ENCODE results near the gene CETP. TPM values are rescaled to one million over a fixed set of nuclear protein-coding genes. Genes with fewer than 3 reads are reported as not detected.

Gene CETP
- total and polyA plus RNA-seq, 2 of the 13 experiments (the other 11 are each of a cell fraction or from before 2014, with no cell fraction given) = 0.31 to 9.8 TPM

DNA sequence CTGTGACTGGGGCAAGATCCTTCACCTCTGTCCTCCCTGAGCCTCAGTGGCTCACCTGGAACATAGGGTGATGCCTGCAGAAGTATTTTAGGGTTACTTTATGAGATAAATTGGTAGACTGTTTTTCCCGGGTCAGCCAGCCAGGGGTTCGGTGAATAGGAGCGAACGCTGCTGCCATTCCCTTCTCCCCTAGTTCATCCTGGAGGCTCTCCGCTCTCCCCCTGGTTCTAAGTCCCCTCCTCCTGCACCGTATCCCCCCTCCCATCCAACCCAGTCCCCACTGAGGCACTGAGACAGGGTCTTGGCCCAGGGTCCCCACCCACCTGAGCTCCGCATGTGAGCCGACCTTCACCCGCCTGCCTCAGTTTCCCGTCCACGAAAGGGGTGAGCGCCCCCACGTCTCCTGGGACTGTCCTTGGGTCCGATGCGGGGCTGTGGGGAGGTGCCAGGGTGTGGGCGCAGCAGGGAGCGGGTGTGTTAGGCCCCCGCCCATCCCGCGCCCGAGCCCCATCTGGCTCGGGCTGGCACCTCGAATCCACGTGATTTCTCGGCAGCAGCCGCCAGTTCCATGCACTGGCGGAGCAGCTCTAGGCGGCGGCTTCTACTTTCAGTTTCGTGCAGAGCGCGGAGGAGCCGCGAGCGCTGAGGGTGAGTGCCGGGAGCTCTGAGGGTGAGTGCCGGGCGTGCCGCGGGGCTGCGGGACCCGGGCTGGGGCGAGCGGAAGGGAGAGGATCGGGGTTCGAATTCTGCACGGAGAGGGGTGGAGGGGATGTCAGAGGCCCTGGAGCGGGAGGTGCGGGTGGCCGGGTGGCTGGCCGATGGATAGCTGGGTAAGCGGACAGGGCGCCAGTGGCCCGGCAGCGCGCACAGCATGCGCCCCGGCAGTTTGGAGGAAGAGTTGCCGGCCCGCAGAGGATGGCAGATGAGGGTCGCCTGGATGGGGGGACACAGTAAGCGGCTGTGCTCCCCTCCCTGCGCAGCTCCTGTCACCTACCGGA, 27.5 kb downstream of the CETP start, which contains the start of gene NLRC5 (continued):
- no peak for TF ChIP-seq THAP11 (CRISPR knock-in tag; IDR thresholded peaks at IDR 0.05)
- no peak for TF ChIP-seq ZBTB4 (CRISPR knock-in tag; IDR thresholded peaks at IDR 0.05; ENCODE audit: borderline replicate concordance)
- TF ChIP-seq, protein P1, sequence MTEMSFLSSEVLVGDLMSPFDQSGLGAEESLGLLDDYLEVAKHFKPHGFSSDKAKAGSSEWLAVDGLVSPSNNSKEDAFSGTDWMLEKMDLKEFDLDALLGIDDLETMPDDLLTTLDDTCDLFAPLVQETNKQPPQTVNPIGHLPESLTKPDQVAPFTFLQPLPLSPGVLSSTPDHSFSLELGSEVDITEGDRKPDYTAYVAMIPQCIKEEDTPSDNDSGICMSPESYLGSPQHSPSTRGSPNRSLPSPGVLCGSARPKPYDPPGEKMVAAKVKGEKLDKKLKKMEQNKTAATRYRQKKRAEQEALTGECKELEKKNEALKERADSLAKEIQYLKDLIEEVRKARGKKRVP (CRISPR knock-in tag; IDR thresholded peaks at IDR 0.05) = peak in 1 of 2 experiments; percentile 52; a peak in 1 of 4 replicates
- no peak for TF ChIP-seq ZNF207 (IDR thresholded peaks at IDR 0.05; ENCODE audit: borderline replicate concordance)
- TF ChIP-seq RFXAP (CRISPR knock-in tag; IDR thresholded peaks at IDR 0.05; ENCODE audit: borderline replicate concordance) = peak; percentile 71; the same call in 1 of the 2 replicates
- TF ChIP-seq ZBTB40 (IDR thresholded peaks at IDR 0.05) = no peak
- 0 out of 2 replicates have a peak, but pooled peaks have one; percentile 41 for TF ChIP-seq ZBTB40 (CRISPR knock-in tag; IDR thresholded peaks at IDR 0.05)
- peak; percentile 70; the same call in 1 of the 2 replicates for TF ChIP-seq ZSCAN25 (CRISPR knock-in tag; IDR thresholded peaks at IDR 0.05)
- no peak; the same call in 1 of the 2 replicates for TF ChIP-seq ZNF747 (CRISPR knock-in tag; IDR thresholded peaks at IDR 0.05; ENCODE audit: borderline replicate concordance)
- no peak for TF ChIP-seq ZNF33A (CRISPR knock-in tag; IDR thresholded peaks at IDR 0.05; ENCODE audit: borderline replicate concordance)
- 0 out of 2 replicates have a peak, but pooled peaks have one; percentile 15 for TF ChIP-seq ZNF724P (CRISPR knock-in tag; IDR thresholded peaks at IDR 0.05; ENCODE audit: borderline replicate concordance)
- no peak for TF ChIP-seq MZF1 (CRISPR knock-in tag; IDR thresholded peaks at IDR 0.05; ENCODE audit: borderline replicate concordance)
- TF ChIP-seq HCFC1 (IDR thresholded peaks at IDR 0.05; ENCODE audit: low read depth, low read length) = no peak
- peak; percentile 41 for TF ChIP-seq FOSL2 (CRISPR knock-in tag; IDR thresholded peaks at IDR 0.05)
- no peak for TF ChIP-seq GATA4 (IDR thresholded peaks at IDR 0.05; ENCODE audit: borderline replicate concordance, low read depth)
